ENCODE data around the gene P4HA1. TPM values are rescaled to one million over a fixed set of nuclear protein-coding genes. Genes with fewer than 3 reads are reported as not detected.

The P4HA1 gene
- total RNA-seq, 2 experiments from 2014 or later: 11.6 to 36.2 TPM

GRCh38 chr10:72979709-72980108 lies 117.0 kb downstream of the P4HA1 start:
- H3K4me3 ChIP-seq (ENCODE audit: low read depth, low read length, poor library complexity, severe bottlenecking): no peak overlapping the region
- H3K4me2 ChIP-seq (ENCODE audit: low read length): no peak overlapping the region
- no TSS peak for BruUV-seq (replicated peaks)
- ChIA-PET POLR2A (interaction anchor here (0.7 kb wide), 1 partner anchor 406 kb away, joined by 3 read pairs; no protein-coding TSS in a partner anchor), CTCF (ENCODE audit: unreplicated experiment) (no interaction called here)
- DNase-seq (ENCODE audit: low spot score): no peak
- H3K36me3 ChIP-seq (ENCODE audit: insufficient read depth, low read length): no peaks in the 10 kb centered on the region
- intact Hi-C loops (cut with micrococcal nuclease; ENCODE audit: unreplicated experiment): no loop called here
- no peaks in the 10 kb centered on the region for H4K20me1 ChIP-seq (ENCODE audit: insufficient read depth, low read length)
- no peak overlapping the region for H3K27ac ChIP-seq (ENCODE audit: low read depth, low read length, poor library complexity, severe bottlenecking)
- no peaks in the 10 kb centered on the region for H3K79me2 ChIP-seq (ENCODE audit: insufficient read depth, low read depth, low read length)
- H2AFZ ChIP-seq (ENCODE audit: low read length): no peak overlapping the region
- TF ChIP-seq EZH2phosphoT487 (IDR thresholded peaks at IDR 0.05; ENCODE audit: borderline replicate concordance, low read depth, low read length): no peak
- no peaks in the 10 kb centered on the region for H3K9me2 ChIP-seq (ENCODE audit: insufficient read depth, low read length)
- no peaks in the 10 kb centered on the region for H3K4me1 ChIP-seq (ENCODE audit: insufficient read depth, low read length, poor library complexity, severe bottlenecking)
- peaks cover 39% of the 10 kb centered on the region; the same call in 1 of the 2 replicates for H3K9me3 ChIP-seq (ENCODE audit: low read length)

- Histone ChIP-seq H3K79me2 (ENCODE audit: insufficient read depth, low read depth, low read length) (no peaks in the 10 kb centered on the region), H3K4me3 (ENCODE audit: low read depth, low read length, poor library complexity, severe bottlenecking) (no peak overlapping the region), H3K9me3 (ENCODE audit: low read length) (peaks cover 39% of the 10 kb centered on the region; the same call in 1 of the 2 replicates), H3K4me1 (ENCODE audit: insufficient read depth, low read length, poor library complexity, severe bottlenecking) (no peaks in the 10 kb centered on the region), H3K4me2 (ENCODE audit: low read length) (no peak overlapping the region), H3K27ac (ENCODE audit: low read depth, low read length, poor library complexity, severe bottlenecking) (no peak overlapping the region), H4K20me1 (ENCODE audit: insufficient read depth, low read length) (no peaks in the 10 kb centered on the region), H2AFZ (ENCODE audit: low read length) (no peak overlapping the region), H3K36me3 (ENCODE audit: insufficient read depth, low read length) (no peaks in the 10 kb centered on the region), H3K9me2 (ENCODE audit: insufficient read depth, low read length) (no peaks in the 10 kb centered on the region)
- DNase-seq (ENCODE audit: low spot score): no peak
- intact Hi-C loops (cut with micrococcal nuclease; ENCODE audit: unreplicated experiment): no loop called here
- CTCF ChIA-PET (ENCODE audit: unreplicated experiment): no interaction called here
- POLR2A ChIA-PET: interaction anchor here (0.7 to 1.3 kb wide), 2 partner anchors 186 to 1620 kb away, joined by 3 read pairs; no protein-coding TSS in a partner anchor
- no TSS peak for BruUV-seq (replicated peaks)
- TF ChIP-seq CTCF (conservative IDR thresholded peaks at IDR 0.05; ENCODE audit: low read length): no peak
- TF ChIP-seq EZH2phosphoT487 (IDR thresholded peaks at IDR 0.05; ENCODE audit: borderline replicate concordance, low read depth, low read length): no peak
Observed at GRCh38 chr10:72976886-72977285, 119.8 kb downstream of the P4HA1 start.

Small RNA genes within 50 kb of the gene (small RNA-seq; reads per million reads assigned to genes)
- gene RF00019 (not detected), gene SNORA11F (2.8 reads per million, percentile 84 among the genes with 10 or more reads in this experiment)

Other genes starting within 250 kb of the P4HA1 start
- not detected in 2 replicates for gene OIT3, start 203.1 kb downstream of the P4HA1 start, total RNA-seq (2014; rRNA removed; shearing (Covaris generic))
- not detected in 2 replicates for gene OIT3, start 203.1 kb downstream of the P4HA1 start, total RNA-seq (2022)
- not detected in 2 replicates for gene PLA2G12B, start 142.1 kb downstream of the P4HA1 start, total RNA-seq (2014; rRNA removed; shearing (Covaris generic))
- not detected in 2 replicates for gene PLA2G12B, start 142.1 kb downstream of the P4HA1 start, total RNA-seq (2022)
- gene NUDT13, start 13.6 kb upstream of the P4HA1 start, total RNA-seq (2014; rRNA removed; shearing (Covaris generic)): not detected in 2 replicates
- not detected in 2 replicates for gene NUDT13, start 13.6 kb upstream of the P4HA1 start, total RNA-seq (2022)
- 24.6 and 27.3 TPM in 2 replicates for gene ECD, start 71.1 kb upstream of the P4HA1 start, total RNA-seq (2014; rRNA removed; shearing (Covaris generic))
- 26.0 and 27.2 TPM in 2 replicates for gene ECD, start 71.1 kb upstream of the P4HA1 start, total RNA-seq (2022)
- gene FAM149B1, start 71.3 kb upstream of the P4HA1 start, total RNA-seq (2014; rRNA removed; shearing (Covaris generic)): 8.0 and 14.7 TPM in 2 replicates
- gene FAM149B1, start 71.3 kb upstream of the P4HA1 start, total RNA-seq (2022): 18.5 and 19.9 TPM in 2 replicates
- gene DNAJC9, start 150.4 kb upstream of the P4HA1 start, total RNA-seq (2014; rRNA removed; shearing (Covaris generic)): 83.3 and 94.2 TPM in 2 replicates
- gene DNAJC9, start 150.4 kb upstream of the P4HA1 start, total RNA-seq (2022): 63.0 and 64.9 TPM in 2 replicates
- 56.6 and 81.6 TPM in 2 replicates for gene MRPS16, start 155.8 kb upstream of the P4HA1 start, total RNA-seq (2014; rRNA removed; shearing (Covaris generic))
- gene MRPS16, start 155.8 kb upstream of the P4HA1 start, total RNA-seq (2022): 132 and 135 TPM in 2 replicates

Measured in OCI-LY7 (cell line).